BLaER1 treated with 17β-estradiol and CSF1 and Interleukin-3, amounts not matched to agents 10 nM and 100 nM (cell line): ENCODE results near the gene GALNT16.

ENCODE experiments used
- H3K27ac ChIP-seq, 11 experiments: shearing (Covaris generic); formaldehyde crosslinking; 2 replicates each; pipeline ENCODE4 v1.8.1; 2022
- H3K27me3 ChIP-seq, 11 experiments: shearing (Covaris generic); formaldehyde crosslinking; 2 replicates each; pipeline ENCODE4 v1.8.1; 2022
- H3K36me3 ChIP-seq, 11 experiments: shearing (Covaris generic); formaldehyde crosslinking; 2 replicates each; pipeline ENCODE4 v1.8.1; 2022
- H3K4me1 ChIP-seq, 10 experiments: shearing (Covaris generic); formaldehyde crosslinking; 2 replicates each; pipeline ENCODE4 v1.8.1; 2022
- H3K4me2 ChIP-seq, 11 experiments: shearing (Covaris generic); formaldehyde crosslinking; 2 replicates each; pipeline ENCODE4 v1.8.1; 2022
- H3K4me3 ChIP-seq, 10 experiments: shearing (Covaris generic); formaldehyde crosslinking; 2 replicates each; pipeline ENCODE4 v1.8.1; 2022
- H3K9ac ChIP-seq, 11 experiments: shearing (Covaris generic); formaldehyde crosslinking; 2 replicates each; pipeline ENCODE4 v1.8.1; 2022
- H3K9me3 ChIP-seq, 11 experiments: shearing (Covaris generic); formaldehyde crosslinking; replicated peaks in 1 of 11; 2 replicates each; pipeline ENCODE4 v1.8.1; 2022
- H4K20me1 ChIP-seq, 11 experiments: shearing (Covaris generic); formaldehyde crosslinking; 2 replicates each; pipeline ENCODE4 v1.8.1; 2022
- Cebpa-rat ChIP-seq, 11 experiments: shearing (Covaris generic); IDR thresholded peaks; 2 replicates each; pipeline ENCODE4 v1.8.1; 2022

GALNT16 gene

GRCh38 chr14:69325086-69325485, 65.1 kb downstream of the GALNT16 start:
- Histone ChIP-seq H3K9ac (no peak overlapping the region), H3K36me3 (no peaks in the 10 kb centered on the region), H3K9me3 (no peaks in the 10 kb centered on the region), H3K27me3 (no peaks in the 10 kb centered on the region), H3K4me2 (no peak overlapping the region), H3K4me1 (peaks cover 0 to 20% (median 9%) of the 10 kb centered on the region in 10 experiments; a peak in 10 of 20 replicates), H4K20me1 (peaks cover 0 to 8% (median 0%) of the 10 kb centered on the region in 11 experiments; a peak in 1 of 22 replicates), H3K27ac (no peak overlapping the region), H3K4me3 (no peak overlapping the region)
- TF ChIP-seq Cebpa-rat (IDR thresholded peaks at IDR 0.05), result no peak

GRCh38 chr14:69325646-69326265, 65.8 kb downstream of the GALNT16 start:
- Histone ChIP-seq H3K4me3 (no peak overlapping the region), H3K9me3 (no peaks in the 10 kb centered on the region), H3K27ac (no peak overlapping the region), H4K20me1 (peaks cover 0 to 8% (median 0%) of the 10 kb centered on the region in 11 experiments; a peak in 1 of 22 replicates), H3K9ac (no peak overlapping the region), H3K27me3 (no peaks in the 10 kb centered on the region), H3K4me2 (no peak overlapping the region), H3K36me3 (no peaks in the 10 kb centered on the region), H3K4me1 (peaks cover 0 to 20% (median 9%) of the 10 kb centered on the region in 10 experiments; a peak in 10 of 20 replicates)
- no peak for TF ChIP-seq Cebpa-rat (IDR thresholded peaks at IDR 0.05)

- peaks cover 0 to 7% (median 0%) of the 10 kb centered on the region in 11 experiments; a peak in 1 of 22 replicates for H4K20me1 ChIP-seq
- H3K27me3 ChIP-seq, result no peaks in the 10 kb centered on the region
- H3K4me1 ChIP-seq, result peaks cover 0 to 20% (median 9%) of the 10 kb centered on the region in 10 experiments; a peak in 10 of 20 replicates
- TF ChIP-seq Cebpa-rat (IDR thresholded peaks at IDR 0.05), result no peak
- no peaks in the 10 kb centered on the region for H3K9me3 ChIP-seq
- no peak overlapping the region for H3K27ac ChIP-seq
- no peaks in the 10 kb centered on the region for H3K36me3 ChIP-seq
- H3K9ac ChIP-seq, result no peak overlapping the region
- no peak overlapping the region for H3K4me3 ChIP-seq
- no peak overlapping the region for H3K4me2 ChIP-seq
Observed at GRCh38 chr14:69326611-69327010, 66.7 kb downstream of the GALNT16 start.

- no peaks in the 10 kb centered on the region for H3K36me3 ChIP-seq
- no peak overlapping the region for H3K27ac ChIP-seq
- TF ChIP-seq Cebpa-rat (IDR thresholded peaks at IDR 0.05), result no peak
- peak overlapping the region in 2 of 11 experiments; percentile 7 to 55; a peak in 1 of 22 replicates for H3K4me2 ChIP-seq
- H3K27me3 ChIP-seq, result no peaks in the 10 kb centered on the region
- H3K4me3 ChIP-seq, result no peak overlapping the region
- peaks cover 0 to 20% (median 9%) of the 10 kb centered on the region in 10 experiments; a peak in 10 of 20 replicates for H3K4me1 ChIP-seq
- H3K9ac ChIP-seq, result no peak overlapping the region
- no peaks in the 10 kb centered on the region for H4K20me1 ChIP-seq
- no peaks in the 10 kb centered on the region for H3K9me3 ChIP-seq
Observed at GRCh38 chr14:69327507-69327906, 67.5 kb downstream of the GALNT16 start.

GRCh38 chr14:69328317-69328716, 68.4 kb downstream of the GALNT16 start:
- Histone ChIP-seq H4K20me1 (no peaks in the 10 kb centered on the region), H3K9ac (no peak overlapping the region), H3K4me1 (peaks cover 0 to 20% (median 9%) of the 10 kb centered on the region in 10 experiments; a peak in 10 of 20 replicates), H3K4me2 (peak overlapping the region in 5 of 11 experiments; percentile 7 to 55 (median 26); a peak in 7 of 22 replicates), H3K9me3 (no peaks in the 10 kb centered on the region), H3K4me3 (no peak overlapping the region), H3K36me3 (no peaks in the 10 kb centered on the region), H3K27ac (no peak overlapping the region), H3K27me3 (no peaks in the 10 kb centered on the region)
- no peak for TF ChIP-seq Cebpa-rat (IDR thresholded peaks at IDR 0.05)

- Histone ChIP-seq H3K4me1 (peaks cover 0 to 17% (median 8%) of the 10 kb centered on the region in 10 experiments; a peak in 10 of 20 replicates), H3K27ac (no peak overlapping the region), H3K4me3 (no peak overlapping the region), H3K27me3 (no peaks in the 10 kb centered on the region), H3K4me2 (peak overlapping the region in 1 of 11 experiments; percentile 55; a peak in 1 of 22 replicates), H3K9me3 (no peaks in the 10 kb centered on the region), H4K20me1 (no peaks in the 10 kb centered on the region), H3K9ac (no peak overlapping the region), H3K36me3 (no peaks in the 10 kb centered on the region)
- no peak for TF ChIP-seq Cebpa-rat (IDR thresholded peaks at IDR 0.05)
Observed at GRCh38 chr14:69328765-69329164, 68.8 kb downstream of the GALNT16 start.

GRCh38 chr14:69331206-69331605, 71.2 kb downstream of the GALNT16 start:
- peaks cover 0 to 23% (median 11%) of the 10 kb centered on the region in 10 experiments; a peak in 13 of 20 replicates for H3K4me1 ChIP-seq
- no peaks in the 10 kb centered on the region for H3K27me3 ChIP-seq
- no peak overlapping the region for H3K27ac ChIP-seq
- H3K9me3 ChIP-seq, result no peaks in the 10 kb centered on the region
- no peak for TF ChIP-seq Cebpa-rat (IDR thresholded peaks at IDR 0.05)
- H3K9ac ChIP-seq, result no peak overlapping the region
- H3K4me2 ChIP-seq, result no peak overlapping the region
- no peaks in the 10 kb centered on the region for H3K36me3 ChIP-seq
- no peaks in the 10 kb centered on the region for H4K20me1 ChIP-seq
- H3K4me3 ChIP-seq, result no peak overlapping the region

- H3K27ac ChIP-seq, result no peak overlapping the region
- H3K4me1 ChIP-seq, result peaks cover 0 to 31% (median 17%) of the 10 kb centered on the region in 10 experiments; a peak in 13 of 20 replicates
- no peak overlapping the region for H3K9ac ChIP-seq
- no peaks in the 10 kb centered on the region for H3K9me3 ChIP-seq
- H3K4me3 ChIP-seq, result no peak overlapping the region
- no peak for TF ChIP-seq Cebpa-rat (IDR thresholded peaks at IDR 0.05)
- H3K27me3 ChIP-seq, result no peaks in the 10 kb centered on the region
- H4K20me1 ChIP-seq, result no peaks in the 10 kb centered on the region
- H3K36me3 ChIP-seq, result no peaks in the 10 kb centered on the region
- no peak overlapping the region for H3K4me2 ChIP-seq
Observed at GRCh38 chr14:69332782-69333395, 72.9 kb downstream of the GALNT16 start.

GRCh38 chr14:69333791-69334337, 73.9 kb downstream of the GALNT16 start:
- H3K4me1 ChIP-seq, result peaks cover 0 to 33% (median 17%) of the 10 kb centered on the region in 10 experiments; a peak in 13 of 20 replicates
- H3K4me2 ChIP-seq, result no peak overlapping the region
- no peaks in the 10 kb centered on the region for H3K9me3 ChIP-seq
- no peaks in the 10 kb centered on the region for H4K20me1 ChIP-seq
- H3K9ac ChIP-seq, result no peak overlapping the region
- H3K27ac ChIP-seq, result no peak overlapping the region
- H3K4me3 ChIP-seq, result no peak overlapping the region
- H3K27me3 ChIP-seq, result no peaks in the 10 kb centered on the region
- H3K36me3 ChIP-seq, result no peaks in the 10 kb centered on the region
- no peak for TF ChIP-seq Cebpa-rat (IDR thresholded peaks at IDR 0.05)
